IMR-90 (cell line): ENCODE measurements around the gene LY9.

Experiments used
- CEBPB ChIP-seq: IDR thresholded peaks from 2 replicates; pipeline ENCODE4 v1.6.1; 2012; ENCODE audit warnings: low read depth, low read length, improper control_type of control experiment
- FOS ChIP-seq: fragments of 150-350 bp; IDR thresholded peaks from 2 replicates; pipeline ENCODE4 v1.6.1; 2016; ENCODE audit warnings: low read depth, low read length
- MAFK ChIP-seq: IDR thresholded peaks from 2 replicates; pipeline ENCODE4 v1.6.1; 2012; ENCODE audit warnings: low read depth, low read length, improper control_type of control experiment
- POLR2A ChIP-seq: IDR thresholded peaks from 2 replicates; pipeline ENCODE4 v1.6.1; 2012; ENCODE audit warnings: mild to moderate bottlenecking, low read depth, low read length
- RAD21 ChIP-seq: IDR thresholded peaks from 2 replicates; pipeline ENCODE4 v1.6.1; 2012; ENCODE audit warnings: low read length, improper control_type of control experiment
- RFX5 ChIP-seq: IDR thresholded peaks from 2 replicates; pipeline ENCODE4 v1.8.0; 2012; ENCODE audit warnings: low read depth, mild to moderate bottlenecking, low read length, moderate library complexity
- TF ChIP-seq, protein P1 (sequence below): conservative IDR thresholded peaks from 2 replicates; pipeline ENCODE4 v1.5.1; 2012; ENCODE audit warnings: mild to moderate bottlenecking, low read depth, low read length, improper control_type of control experiment

DNA sequence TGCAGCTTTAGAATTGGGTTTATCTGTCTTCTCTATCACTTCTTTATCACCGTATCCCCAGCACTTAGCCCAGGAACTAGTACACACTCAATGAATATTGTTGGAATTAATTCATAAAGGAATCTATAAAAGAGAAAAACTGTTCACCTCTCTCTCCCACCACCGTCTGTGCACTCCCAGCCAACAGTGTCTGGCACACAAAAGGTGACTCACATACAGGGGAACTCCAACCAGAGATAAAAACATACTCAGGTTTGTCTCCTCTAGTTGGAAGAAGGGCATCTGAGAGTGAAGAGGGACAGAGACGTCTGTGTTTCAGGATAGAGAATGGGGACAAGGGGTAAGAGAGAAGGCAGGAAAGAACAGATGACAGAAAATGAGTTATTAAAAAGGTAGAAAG, 79.0 kb downstream of the LY9 start:
- TF ChIP-seq MAFK (no peak), POLR2A (no peak), RAD21 (no peak), CEBPB (no peak), FOS (no peak), RFX5 (no peak)
- TF ChIP-seq, protein P1, sequence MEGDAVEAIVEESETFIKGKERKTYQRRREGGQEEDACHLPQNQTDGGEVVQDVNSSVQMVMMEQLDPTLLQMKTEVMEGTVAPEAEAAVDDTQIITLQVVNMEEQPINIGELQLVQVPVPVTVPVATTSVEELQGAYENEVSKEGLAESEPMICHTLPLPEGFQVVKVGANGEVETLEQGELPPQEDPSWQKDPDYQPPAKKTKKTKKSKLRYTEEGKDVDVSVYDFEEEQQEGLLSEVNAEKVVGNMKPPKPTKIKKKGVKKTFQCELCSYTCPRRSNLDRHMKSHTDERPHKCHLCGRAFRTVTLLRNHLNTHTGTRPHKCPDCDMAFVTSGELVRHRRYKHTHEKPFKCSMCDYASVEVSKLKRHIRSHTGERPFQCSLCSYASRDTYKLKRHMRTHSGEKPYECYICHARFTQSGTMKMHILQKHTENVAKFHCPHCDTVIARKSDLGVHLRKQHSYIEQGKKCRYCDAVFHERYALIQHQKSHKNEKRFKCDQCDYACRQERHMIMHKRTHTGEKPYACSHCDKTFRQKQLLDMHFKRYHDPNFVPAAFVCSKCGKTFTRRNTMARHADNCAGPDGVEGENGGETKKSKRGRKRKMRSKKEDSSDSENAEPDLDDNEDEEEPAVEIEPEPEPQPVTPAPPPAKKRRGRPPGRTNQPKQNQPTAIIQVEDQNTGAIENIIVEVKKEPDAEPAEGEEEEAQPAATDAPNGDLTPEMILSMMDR: no peak
